NCI-H1694 treated with DMSO at 0.1 percent for 48 hours (cell line): ENCODE measurements around the gene NEMP2.

Experiments
- DNase-seq: peaks from one replicate; lab custom pipeline; 2025; lab: John Stamatoyannopoulos, UW

Gene NEMP2

DNA sequence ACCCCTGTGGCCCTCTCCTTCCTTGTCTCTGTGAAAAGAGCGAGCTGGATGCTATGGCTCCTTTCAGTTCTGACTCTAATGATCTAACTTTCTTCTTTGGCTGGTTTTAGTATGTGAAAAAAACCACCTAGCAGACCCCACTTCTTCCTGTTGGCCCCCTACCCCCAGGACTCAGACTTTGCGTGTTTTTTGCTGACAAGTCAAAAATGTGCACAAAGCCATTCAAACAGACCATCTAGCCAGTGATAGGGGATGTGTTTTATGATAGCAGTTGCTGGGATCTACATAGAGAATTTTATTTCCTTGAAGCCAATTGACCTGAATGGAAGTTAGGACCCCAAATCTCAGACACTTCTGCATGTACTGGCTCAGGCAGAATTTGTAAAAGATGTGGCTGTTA lies 77.3 kb downstream of the NEMP2 start:
- no peak for DNase-seq

DNA sequence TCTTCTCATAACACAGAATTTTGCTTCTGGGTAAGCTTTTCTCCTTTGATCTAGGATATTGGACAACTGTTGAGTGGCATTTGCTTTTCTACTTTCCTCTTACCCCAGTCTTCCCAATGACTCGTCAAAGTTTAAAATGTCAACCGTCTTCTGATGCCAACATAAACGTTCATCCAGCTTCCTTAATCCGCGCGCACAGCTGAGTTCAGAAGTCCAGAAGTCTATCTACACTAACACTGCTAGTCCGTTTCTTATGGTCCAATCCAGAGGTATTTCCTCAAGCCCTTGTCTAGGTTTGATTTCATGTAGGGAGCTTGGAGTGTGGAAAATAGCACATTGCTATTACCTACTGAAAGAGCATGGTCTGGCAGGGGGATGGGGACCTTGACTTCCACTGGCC lies 77.7 kb downstream of the NEMP2 start:
- no peak for DNase-seq

DNA sequence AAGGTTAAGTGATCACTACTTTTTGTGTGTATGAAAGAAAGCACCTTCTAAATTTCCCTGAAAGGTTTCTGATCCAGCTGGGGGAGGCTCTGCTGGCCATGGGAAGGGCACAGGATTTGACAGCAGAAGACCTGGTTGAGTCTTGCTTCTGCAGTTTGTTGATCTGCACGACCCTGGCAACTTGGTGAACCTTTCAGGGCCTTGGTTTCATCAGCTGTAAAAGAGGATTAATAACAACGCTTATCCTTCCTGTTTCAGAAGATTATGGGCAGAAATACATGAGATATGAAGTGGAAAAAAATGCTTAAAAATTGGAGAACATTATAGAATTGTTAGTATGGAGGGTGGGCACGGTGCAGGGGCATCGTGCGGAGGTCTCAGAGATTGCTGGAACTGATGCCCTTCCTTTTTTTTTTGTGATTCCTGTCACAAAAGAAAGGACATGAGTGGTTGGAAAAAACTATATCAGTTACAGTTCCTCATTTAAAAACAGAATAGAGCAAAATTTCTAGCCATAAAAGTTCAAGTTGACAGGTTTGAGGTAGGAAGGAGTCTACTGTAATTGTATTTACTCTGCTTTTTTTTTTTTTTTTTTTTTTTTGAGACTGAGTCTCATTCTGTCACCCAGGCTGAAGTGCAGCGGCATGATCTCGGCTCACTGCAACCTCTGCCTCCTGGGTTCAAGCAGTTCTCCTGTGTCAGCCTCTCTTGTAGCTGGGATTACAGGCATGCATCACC lies 79.0 kb downstream of the NEMP2 start:
- no peak for DNase-seq

DNA sequence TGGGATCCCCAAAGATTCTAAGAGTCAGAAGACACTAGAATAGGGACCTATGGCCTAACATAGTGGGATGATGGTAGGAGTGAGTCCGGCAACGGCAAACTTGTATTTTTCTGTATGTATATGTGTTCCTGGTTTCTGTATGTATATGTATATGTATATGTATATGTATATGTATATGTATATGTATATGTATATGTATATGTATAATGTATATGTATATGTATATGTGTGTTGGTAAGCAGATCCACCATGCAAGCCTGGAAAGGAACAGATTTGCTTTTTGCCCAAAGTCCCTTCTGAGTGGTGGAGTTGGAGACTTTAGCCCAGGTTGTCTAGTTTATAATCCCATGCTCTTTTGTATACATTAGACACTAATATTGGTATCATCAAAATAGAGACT lies 79.7 kb downstream of the NEMP2 start:
- DNase-seq, result no peak
